Stimulated activated CD8-positive, alpha-beta memory T cell treated with anti-CD3 and anti-CD28 coated beads, Interleukin-7, amount 100 ng/mL, for 24 hours (primary cell): Measurements from ENCODE around the gene HAUS8.
A peak's percentile ranks its signal among the peaks of the same experiment; 100 is the strongest.
"Not testable (repeated sequence)": the region's sequence is repeated elsewhere in the genome, so short reads cannot be mapped to it uniquely, and the experiment has no call there.

Experiments
- DNase-seq: peaks from one replicate; pipeline ENCODE4 v3.0.0-alpha.2; 2020; ENCODE audit warnings: low read depth

Gene HAUS8

GRCh38 chr19:17075035-17075863 is at the start of gene HAUS8, which contains the start of gene MYO9B:
Gene HAUS8 (minus strand): TSS chr19:17075452. CDS start chr19:17075422, 30 bp downstream.
Gene MYO9B (plus strand): TSS chr19:17075777. CDS start chr19:17101718, 25,941 bp downstream.
- peak; percentile 98 for DNase-seq

- DNase-seq = no peak
Observed at GRCh38 chr19:17124025-17124424, 48.8 kb upstream of the HAUS8 start.

DNA sequence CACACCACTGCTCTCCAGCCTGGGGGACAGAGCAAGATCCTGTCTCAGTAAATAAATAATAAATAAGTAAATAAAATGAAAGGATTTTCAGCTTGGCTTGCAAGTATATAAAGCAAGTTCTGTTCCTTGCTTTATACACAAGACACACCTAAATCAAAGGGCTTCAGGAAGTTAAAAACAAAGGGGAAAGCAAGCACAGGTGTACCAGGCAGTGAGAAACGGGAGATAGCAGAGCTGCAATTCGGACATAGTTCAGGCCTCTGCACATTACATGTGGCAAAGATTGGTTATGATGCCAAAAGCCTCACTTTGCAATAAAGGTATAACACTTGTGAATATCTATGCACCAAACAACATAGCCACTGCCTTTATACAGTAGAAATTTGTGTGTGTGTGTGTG is 47.8 kb upstream of the HAUS8 start:
- DNase-seq = no peak

- no peak for DNase-seq
Observed at GRCh38 chr19:17121736-17122293, 46.6 kb upstream of the HAUS8 start.

GRCh38 chr19:17118957-17119356 is 43.7 kb upstream of the HAUS8 start:
- no peak for DNase-seq

DNA sequence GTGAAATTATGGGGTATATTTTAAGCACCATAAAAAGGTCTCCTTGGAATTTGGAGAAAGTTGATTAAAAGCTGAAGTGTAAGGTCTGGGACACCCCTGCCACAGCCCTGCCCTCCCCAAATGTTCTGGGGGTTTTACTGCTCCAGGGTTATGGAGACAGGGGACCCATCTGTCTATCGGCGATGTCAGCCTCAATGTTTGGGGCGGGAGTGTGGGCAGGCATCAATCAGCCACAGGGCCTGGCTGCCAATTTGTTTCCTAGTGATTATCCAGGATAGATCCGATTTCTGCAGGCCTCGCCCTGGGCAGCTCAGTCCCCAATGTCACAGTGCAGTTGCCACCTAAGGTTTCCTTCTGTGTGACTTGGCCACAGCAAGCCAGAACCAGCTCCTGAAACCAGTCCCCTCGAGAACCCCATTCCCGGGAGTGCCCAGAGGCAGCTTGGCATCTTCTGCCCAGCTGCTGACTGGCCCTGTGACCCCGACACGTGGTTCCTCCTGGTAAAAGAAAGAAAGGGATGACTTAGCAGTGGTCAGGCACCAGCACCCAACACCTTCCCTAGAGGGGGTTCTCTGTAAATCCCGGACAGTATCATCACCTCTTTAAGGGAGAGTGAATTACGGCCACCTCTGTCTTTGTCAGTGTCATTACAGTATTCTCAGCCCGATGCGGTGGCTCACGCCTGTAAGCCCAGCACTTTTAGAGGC is 41.9 kb upstream of the HAUS8 start:
- no peak for DNase-seq

DNA sequence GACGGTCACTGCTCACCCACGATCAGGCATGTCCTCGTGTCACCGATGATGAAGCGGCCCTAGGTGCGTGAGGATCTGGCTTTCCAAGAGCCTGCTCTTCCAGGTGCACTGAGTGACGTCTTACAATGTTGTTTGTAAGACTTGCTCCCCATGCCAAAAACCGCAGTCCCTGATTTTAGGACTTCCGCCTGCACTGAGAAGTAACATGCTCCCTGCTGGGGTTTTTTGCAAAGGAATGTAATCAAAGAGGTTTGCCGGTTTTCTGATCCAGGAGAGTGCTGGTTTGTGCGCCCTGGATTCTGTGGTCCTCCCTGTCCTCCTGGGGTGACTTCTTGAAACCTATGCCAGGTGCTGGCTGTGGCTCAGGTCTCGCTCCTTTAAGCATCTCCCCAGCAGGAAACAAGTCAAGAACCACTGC is 39.2 kb upstream of the HAUS8 start:
- DNase-seq = no peak

DNA sequence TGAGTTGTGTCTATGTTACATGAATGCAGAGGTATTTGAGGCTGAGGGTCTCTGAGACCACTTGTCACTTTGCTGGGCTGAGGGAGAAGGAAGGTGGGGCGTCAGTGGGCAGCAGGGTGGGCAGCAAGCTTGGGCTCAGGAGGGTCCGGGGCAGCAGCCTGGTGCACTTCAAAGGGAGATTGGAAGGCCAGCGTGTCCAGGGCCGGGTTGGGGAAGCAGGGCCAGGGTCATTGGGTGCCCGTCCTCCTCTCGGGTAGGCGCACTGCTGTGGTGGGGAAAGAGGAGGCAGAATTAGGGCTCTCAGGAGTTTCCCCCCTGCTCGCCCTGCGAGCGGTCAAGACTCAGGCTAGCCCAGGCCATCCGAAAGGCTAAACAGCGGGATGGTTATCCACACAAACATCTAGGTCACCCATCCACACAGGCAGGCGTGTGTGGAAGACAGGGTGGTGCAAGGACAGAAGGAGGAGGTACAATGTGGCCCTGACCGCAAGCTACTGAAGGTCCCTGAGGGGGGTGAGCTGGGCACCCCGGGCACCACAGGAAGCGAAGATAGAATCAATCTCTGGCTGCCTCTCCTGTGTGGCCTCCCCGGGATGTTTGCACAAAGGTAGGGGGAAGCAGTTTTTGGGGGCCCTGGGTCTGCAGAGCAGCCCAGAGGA is 38.0 kb upstream of the HAUS8 start:
- DNase-seq = no peak

- DNase-seq = no peak
Observed at GRCh38 chr19:17112700-17113099, 37.4 kb upstream of the HAUS8 start.

DNA sequence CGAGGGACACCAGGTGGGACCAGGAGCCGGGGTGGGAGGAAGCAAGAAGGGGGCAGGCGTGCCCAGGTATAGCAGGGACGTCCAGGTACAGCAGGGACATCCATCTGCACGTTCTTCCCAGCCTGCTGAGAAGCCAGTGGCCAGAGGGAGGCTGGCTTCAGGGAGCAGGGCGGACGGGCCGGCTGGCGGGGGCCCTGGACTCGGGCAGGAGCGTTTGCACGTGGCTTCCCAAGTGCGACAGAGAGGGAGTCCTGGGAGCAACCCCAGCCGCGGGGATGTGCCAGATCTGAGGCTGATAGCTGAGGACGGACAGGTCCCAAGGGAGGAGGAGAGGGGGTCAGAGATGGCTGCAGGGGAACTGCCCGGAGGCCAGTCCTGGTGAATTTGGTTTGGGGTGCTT is 37.0 kb upstream of the HAUS8 start:
- no peak for DNase-seq

- DNase-seq = no peak
Observed at GRCh38 chr19:17111766-17112165, 36.5 kb upstream of the HAUS8 start.

- DNase-seq = no peak
Observed at GRCh38 chr19:17110599-17110966, 35.3 kb upstream of the HAUS8 start.

DNA sequence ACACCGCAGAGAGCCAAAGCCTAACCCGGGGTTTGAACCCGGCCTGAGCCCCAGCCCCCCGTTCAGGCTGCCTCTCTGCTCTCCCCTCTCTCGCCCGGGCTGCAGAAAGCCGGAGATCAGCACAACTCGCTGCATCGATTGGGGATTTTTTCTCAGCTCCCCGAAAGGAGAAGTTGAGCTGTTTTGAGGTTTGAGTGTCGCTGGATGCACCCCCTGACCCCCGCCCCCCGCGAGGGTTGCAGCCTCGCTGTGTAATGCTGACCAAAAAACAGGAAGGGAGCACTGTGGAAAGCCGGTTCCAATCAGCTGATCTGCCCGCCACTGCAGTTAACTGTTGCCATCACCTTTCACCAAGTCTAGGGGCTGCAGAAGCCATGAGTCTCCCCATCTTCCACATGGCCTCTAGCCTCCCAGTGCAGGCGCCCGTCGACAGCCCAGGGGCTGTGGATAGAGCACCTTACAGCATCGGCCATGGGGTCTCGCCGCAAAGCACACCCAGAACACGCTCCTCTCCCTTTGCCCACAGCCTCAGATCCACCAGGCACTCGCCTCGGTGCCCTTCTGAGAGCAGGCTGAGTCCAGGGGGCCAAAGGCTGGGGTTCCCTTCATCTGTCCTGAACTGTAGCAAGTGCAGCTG is 34.8 kb upstream of the HAUS8 start:
- no peak for DNase-seq

GRCh38 chr19:17109300-17109699 is 34.0 kb upstream of the HAUS8 start:
- DNase-seq = no peak

DNA sequence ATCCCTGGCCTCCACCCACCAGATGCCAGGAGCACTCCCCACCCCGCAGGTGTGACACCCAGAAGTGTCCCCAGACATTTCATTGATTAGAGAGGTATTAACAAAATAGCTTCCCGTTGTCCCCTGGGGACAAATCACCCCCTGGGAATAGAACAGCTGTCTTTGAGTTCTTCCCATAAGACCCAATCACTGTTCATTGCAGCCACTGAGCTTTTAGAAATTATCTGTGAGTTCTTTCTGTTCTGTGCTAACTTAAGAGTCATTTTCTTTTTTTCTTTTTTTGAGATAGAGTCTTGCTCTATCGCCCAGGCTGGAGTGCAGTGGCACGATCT is 33.2 kb upstream of the HAUS8 start:
- no peak for DNase-seq

DNA sequence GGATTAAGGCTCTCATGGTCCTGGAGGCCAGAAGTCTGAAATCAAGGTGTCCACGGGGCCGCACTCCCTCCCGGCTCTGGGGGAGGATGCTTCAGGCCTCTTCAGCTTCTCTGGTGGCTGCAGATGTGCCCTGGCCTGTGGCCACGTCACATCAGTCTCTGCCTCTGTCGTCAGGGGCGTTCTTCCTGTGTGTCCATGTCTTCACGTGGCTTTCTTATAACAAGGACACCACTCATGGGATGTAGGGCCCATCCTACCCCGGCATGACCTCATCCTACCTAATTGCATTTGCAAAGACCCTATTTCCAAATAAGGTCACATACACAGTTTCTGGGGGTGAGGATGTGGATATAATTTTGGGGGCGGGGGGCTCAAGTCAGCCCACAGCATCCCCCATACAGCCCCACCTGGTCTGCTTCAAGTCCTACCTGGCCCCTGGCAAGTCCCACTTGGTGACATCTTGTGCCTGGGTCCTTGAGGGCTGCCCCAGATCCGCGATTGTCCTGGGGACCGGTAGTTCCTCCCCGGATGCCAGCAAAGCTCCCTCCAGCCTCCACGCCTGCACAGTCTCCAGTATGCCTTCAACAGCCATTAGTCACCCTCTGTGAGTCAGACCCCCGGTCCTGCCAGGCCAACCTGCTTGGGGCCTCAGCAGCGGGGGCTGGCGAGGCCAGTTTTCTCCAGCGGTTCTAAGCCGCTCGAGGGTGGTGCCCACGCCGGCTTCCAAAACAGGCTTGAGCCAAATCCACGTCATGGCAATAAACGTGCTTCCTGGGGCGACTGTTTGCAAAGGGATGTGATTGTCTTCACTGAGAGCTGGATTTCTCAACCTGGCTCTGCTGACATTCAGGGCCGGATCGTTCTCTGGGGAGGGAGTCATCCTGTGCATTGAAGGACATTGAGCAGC is 32.5 kb upstream of the HAUS8 start:
- DNase-seq = no peak

DNA sequence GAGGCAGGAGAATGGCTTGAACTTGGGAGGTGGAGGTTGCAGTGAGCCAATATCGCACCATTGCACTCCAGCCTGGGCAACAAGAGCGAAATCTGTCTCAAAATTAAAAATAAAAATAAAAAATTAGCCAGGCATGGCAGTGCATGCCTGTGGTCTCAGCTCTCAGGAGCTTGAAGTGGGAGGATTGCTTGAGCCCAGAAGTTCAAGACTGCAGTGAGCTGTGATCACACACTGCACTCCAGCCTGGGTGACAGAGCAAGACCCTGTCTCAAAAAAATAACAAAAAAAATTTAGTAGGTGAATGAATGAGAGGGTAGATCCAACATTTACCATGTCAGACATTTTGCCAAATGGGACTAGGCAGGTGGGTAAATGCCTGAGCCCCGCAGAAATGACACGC is 31.7 kb upstream of the HAUS8 start:
- not testable (repeated sequence) for DNase-seq

GRCh38 chr19:17105556-17105955 is 30.3 kb upstream of the HAUS8 start:
- DNase-seq = no peak

DNA sequence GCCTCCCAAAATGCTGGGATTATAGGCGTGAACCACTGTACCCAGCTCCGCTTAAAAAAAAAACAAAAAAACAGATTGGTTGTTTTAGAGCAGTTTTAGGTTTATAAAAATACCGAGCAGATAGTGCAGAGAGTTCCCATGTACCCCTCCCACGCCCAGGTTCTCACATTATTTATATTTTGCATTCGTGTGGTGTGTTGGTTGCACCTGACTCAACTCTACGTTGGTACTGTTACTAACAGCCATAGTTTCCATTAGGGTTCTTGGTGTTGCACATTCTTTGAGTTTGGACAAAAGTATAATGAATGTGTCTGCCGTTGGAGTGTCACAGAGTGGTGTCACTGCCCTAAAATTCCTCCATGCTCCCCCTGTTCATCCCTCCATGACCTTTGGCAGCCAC is 29.4 kb upstream of the HAUS8 start:
- no peak for DNase-seq

DNA sequence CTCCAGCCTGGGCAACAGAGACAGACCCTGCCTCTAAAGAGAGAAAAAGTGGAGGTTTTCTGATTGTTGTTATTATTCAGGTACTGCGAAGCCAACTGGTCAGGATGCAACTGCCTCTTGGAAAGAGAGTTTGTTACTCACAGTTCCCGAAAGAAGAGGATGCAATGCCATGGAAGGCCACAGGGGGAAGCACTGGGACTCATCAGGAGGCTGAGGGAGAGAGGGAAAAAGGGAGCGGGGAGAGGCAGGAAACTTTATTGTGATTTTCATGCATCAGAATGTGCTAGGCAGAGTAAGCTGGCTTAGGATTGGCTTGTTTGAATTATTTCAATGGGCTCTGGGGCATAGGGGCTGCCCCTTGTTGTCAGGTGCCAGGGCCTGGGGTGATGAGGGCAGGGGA is 27.9 kb upstream of the HAUS8 start:
- DNase-seq = no peak
